HepG2 (cell line): ENCODE measurements around the gene TRAPPC3. TPM values are rescaled to one million over a fixed set of nuclear protein-coding genes. Genes with fewer than 3 reads are reported as not detected.

Experiments used
- ATAC-seq: fragments of 200-7000 bp; cut with Tn5 transposase; 3 replicates; pipeline ENCODE4 v1.9.1; 2020; ENCODE audit warnings: mild to moderate bottlenecking, moderate library complexity
- BruUV-seq: library from RNA; stranded (reverse); fragments of 400-500 nt; replicated peaks from 2 replicates; lab custom pipeline; 2021; lab: Mats Ljungman, UMichigan
- CTCF ChIA-PET: fragments of 300-600 bp; formaldehyde crosslinking; extraction: SDS; loops from one replicate; lab custom pipeline; 2021; ENCODE audit warnings: low total read pairs, inconsistent platforms, low intra/inter-chr PET ratio; lab: Yijun Ruan, JAX
- POLR2A ChIA-PET: fragments of 350-600 bp; sonication (Branson Sonifier 250); formaldehyde crosslinking; loops from one replicate; lab custom pipeline; 2020; ENCODE audit warnings: antibody characterized with exemption, inconsistent platforms; lab: Yijun Ruan, JAX
- DNase-seq: peaks from one replicate; pipeline ENCODE4 v3.0.0-alpha.2; 2015; ENCODE audit warnings: low spot score
- FAIRE-seq: peaks from 3 replicates; lab custom pipeline; 2011; peaks lifted over from hg19 to GRCh38; lab: Jason Lieb, UNC
- H2AFZ ChIP-seq: one replicate; pipeline ENCODE4 v1.6.1; 2011; ENCODE audit warnings: low read length, inconsistent platforms
- H3K27ac ChIP-seq: fragments of 300-600 bp; 3 replicates; pipeline ENCODE4 v1.8.0; 2011; ENCODE audit warnings: mixed run types, mild to moderate bottlenecking, mixed read lengths, low read length, inconsistent platforms; ENCODE audit not compliant: insufficient read depth; ENCODE audit errors: extremely low read length
- H3K27me3 ChIP-seq, 2 experiments: fragments of 200-600 bp in 1 of 2; 2 replicates in 1 of 2; 3 replicates in 1 of 2; pipeline versions ENCODE4 v1.6.0 to v1.8.0; 2011; ENCODE audit warnings: low read length in 2 of 2, mild to moderate bottlenecking in 2 of 2, moderate library complexity in 2 of 2, inconsistent platforms in 1 of 2; ENCODE audit not compliant: insufficient read depth in 2 of 2, control insufficient read depth in 1 of 2
- H3K36me3 ChIP-seq, 2 experiments: fragments of 200-600 bp in 1 of 2; replicated peaks in 1 of 2; 2 replicates in 1 of 2; 3 replicates in 1 of 2; pipeline versions ENCODE4 v1.5.1 to v1.8.0; 2011; ENCODE audit warnings: low read length in 2 of 2, inconsistent platforms in 1 of 2; ENCODE audit not compliant: insufficient read depth in 2 of 2, control insufficient read depth in 1 of 2
- H3K4me1 ChIP-seq: 2 replicates; pipeline ENCODE4 v1.5.1; 2012; ENCODE audit warnings: low read length, inconsistent platforms; ENCODE audit not compliant: insufficient read depth
- H3K4me2 ChIP-seq: 2 replicates; pipeline ENCODE4 v1.6.0; 2011; ENCODE audit warnings: low read depth, low read length, inconsistent platforms
- H3K4me3 ChIP-seq, 3 experiments: fragments of 200-600 bp in 1 of 3; sonication (generic), shearing (Covaris generic) in 1 of 3; replicated peaks in 1 of 3; 2 replicates each; pipeline ENCODE4 v1.5.1; 2011 to 2016; ENCODE audit warnings: low read length in 3 of 3, inconsistent platforms in 2 of 3, low read depth in 2 of 3, mild to moderate bottlenecking in 2 of 3, control low read depth in 1 of 3, mixed read lengths in 1 of 3; ENCODE audit not compliant: insufficient read depth in 1 of 3
- H3K79me2 ChIP-seq: one replicate; pipeline ENCODE4 v1.6.1; 2011; ENCODE audit warnings: low read length, inconsistent platforms; ENCODE audit not compliant: insufficient read depth
- H3K9ac ChIP-seq: 2 replicates; pipeline ENCODE4 v1.6.0; 2011; ENCODE audit warnings: mild to moderate bottlenecking, low read depth, low read length, inconsistent platforms; ENCODE audit not compliant: insufficient read depth
- H3K9me3 ChIP-seq: 2 replicates; pipeline ENCODE4 v1.5.1; 2012; ENCODE audit warnings: mild to moderate bottlenecking, low read length
- H4K20me1 ChIP-seq: 2 replicates; pipeline ENCODE4 v1.6.0; 2011; ENCODE audit warnings: inconsistent platforms, mild to moderate bottlenecking, low read length, moderate library complexity; ENCODE audit not compliant: insufficient read depth
- ARID2 ChIP-seq: sonication (generic); formaldehyde crosslinking; IDR thresholded peaks from 2 replicates; pipeline ENCODE4 v1.8.1; 2022; ENCODE audit warnings: mild to moderate bottlenecking, missing genetic modification reagents, borderline replicate concordance
- ARNTL ChIP-seq: sonication (generic); formaldehyde crosslinking; IDR thresholded peaks from 2 replicates; pipeline ENCODE4 v1.4.0; 2020; ENCODE audit warnings: mild to moderate bottlenecking, missing genetic modification reagents
- ATRX ChIP-seq: sonication (generic); formaldehyde crosslinking; IDR thresholded peaks from 2 replicates; pipeline ENCODE4 v1.4.0; 2020; ENCODE audit warnings: missing genetic modification reagents, borderline replicate concordance
- CBFB ChIP-seq: sonication (generic); formaldehyde crosslinking; IDR thresholded peaks from 2 replicates; pipeline ENCODE4 v1.4.0; 2020; ENCODE audit warnings: missing genetic modification reagents
- CCDC6 ChIP-seq: sonication (generic); formaldehyde crosslinking; IDR thresholded peaks from 2 replicates; pipeline ENCODE4 v1.8.1; 2022; ENCODE audit warnings: mild to moderate bottlenecking, missing genetic modification reagents, moderate library complexity
- DMAP1 ChIP-seq: IDR thresholded peaks from 2 replicates; pipeline ENCODE4 v1.6.1; 2016
- ERF ChIP-seq: IDR thresholded peaks from 2 replicates; pipeline ENCODE4 v1.6.1; 2018; ENCODE audit warnings: missing biosample characterization, missing genetic modification reagents
- FOXA3 ChIP-seq: IDR thresholded peaks from 2 replicates; pipeline ENCODE4 v1.6.1; 2016; ENCODE audit warnings: missing genetic modification reagents, missing compliant biosample characterization
- HMG20A ChIP-seq: IDR thresholded peaks from 2 replicates; pipeline ENCODE4 v1.6.1; 2016; ENCODE audit warnings: borderline replicate concordance
- KDM5A ChIP-seq: fragments of 200-600 bp; sonication (generic); IDR thresholded peaks from 2 replicates; pipeline ENCODE4 v1.7.0; 2018; ENCODE audit warnings: antibody characterized with exemption, mild to moderate bottlenecking, low read length, borderline replicate concordance
- KDM5B ChIP-seq: sonication (generic); formaldehyde crosslinking; IDR thresholded peaks from 2 replicates; pipeline ENCODE4 v1.4.0; 2020; ENCODE audit warnings: missing genetic modification reagents, mild to moderate bottlenecking, borderline replicate concordance
- NR2F1 ChIP-seq, 2 experiments: fragments of 450-650 bp in 1 of 2; formaldehyde crosslinking in 1 of 2; IDR thresholded peaks; 2 replicates each; pipeline versions ENCODE4 v1.5.0 to v1.6.1; 2016 to 2020; ENCODE audit warnings: mild to moderate bottlenecking in 1 of 2, missing compliant biosample characterization in 1 of 2, missing genetic modification reagents in 1 of 2, moderate library complexity in 1 of 2
- SALL2 ChIP-seq: sonication (generic); formaldehyde crosslinking; IDR thresholded peaks from 2 replicates; pipeline ENCODE4 v1.8.1; 2023; ENCODE audit warnings: mild to moderate bottlenecking, missing genetic modification reagents, inconsistent platforms
- SNRNP70 ChIP-seq: fragments of 200-400 bp; formaldehyde crosslinking; IDR thresholded peaks from 2 replicates; pipeline ENCODE4 v1.6.1; 2017; ENCODE audit warnings: mild to moderate bottlenecking, low read depth, low read length, moderate library complexity
- TCF7 ChIP-seq: sonication (generic); IDR thresholded peaks from 2 replicates; pipeline ENCODE4 v1.6.1; 2016; ENCODE audit warnings: antibody characterized with exemption, low read depth
- TEAD3 ChIP-seq: optimal IDR thresholded peaks from 2 replicates; pipeline ENCODE3; 2016; ENCODE audit warnings: borderline replicate concordance
- ZFP41 ChIP-seq: sonication (generic); formaldehyde crosslinking; IDR thresholded peaks from 2 replicates; pipeline ENCODE4 v1.4.0; 2020; ENCODE audit warnings: mild to moderate bottlenecking, missing genetic modification reagents, borderline replicate concordance
- ZMAT3 ChIP-seq: sonication (generic); formaldehyde crosslinking; conservative IDR thresholded peaks from 2 replicates; pipeline ENCODE4 v1.7.0; 2021; ENCODE audit warnings: missing genetic modification reagents
- ZNF430 ChIP-seq: sonication (generic); formaldehyde crosslinking; IDR thresholded peaks from 2 replicates; pipeline ENCODE4 v1.9.0; 2021; ENCODE audit warnings: mild to moderate bottlenecking, missing genetic modification reagents
- ZNF484 ChIP-seq: sonication (generic); formaldehyde crosslinking; IDR thresholded peaks from 2 replicates; pipeline ENCODE4 v1.5.1; 2020; ENCODE audit warnings: mild to moderate bottlenecking, low read depth, missing genetic modification reagents, borderline replicate concordance
- ZNF616 ChIP-seq: sonication (generic); formaldehyde crosslinking; IDR thresholded peaks from 2 replicates; pipeline ENCODE4 v1.5.0; 2020; ENCODE audit warnings: low read depth, mild to moderate bottlenecking, missing genetic modification reagents
- WGBS: methylation state at CpG from one replicate; pipeline ENCODE4 v1.1.6; 2017; ENCODE audit warnings: low lambda C conversion rate; 5-methylcytosine and 5-hydroxymethylcytosine counted together
- in situ Hi-C: cut with HindIII; loops from 2 replicates; pipeline ENCODE4 v1.10.0; 2017; ENCODE audit warnings: low pct_unique_long_range_greater_than_20kb; ENCODE audit not compliant: extremely low pct_ligation_motif_present
- intact Hi-C: fragments of 100-400 bp; cut with micrococcal nuclease; formaldehyde crosslinking; loops from one replicate; pipeline ENCODE4 v1.10.0; 2022; ENCODE audit not compliant: unreplicated experiment
- polyA plus RNA-seq, 8 experiments: library from polyadenylated mRNA; depleted of rRNA in 3 of 8; stranded (reverse) in 7 of 8; unstranded in 1 of 8; fragments of >200 nt; fragmentation: Illumina TruSeq in 4 of 8; extraction: Trizol in 4 of 8; gene quantifications; 2 replicates each; pipeline versions ENCODE4 v1.2.1 to v1.2.3, GENCODE V29; 2011 to 2016; ENCODE audit warnings: low read depth in 4 of 8, missing spikeins in 1 of 8, mixed read lengths in 1 of 8; ENCODE audit not compliant: insufficient read depth in 1 of 8
- total RNA-seq, 5 experiments: library from RNA; depleted of rRNA; stranded (reverse); fragments of >200 nt; fragmentation: Illumina TruSeq; extraction: Trizol; gene quantifications; 2 replicates each; pipeline ENCODE4 v1.2.3, GENCODE V29; 2016; ENCODE audit warnings: low read depth in 1 of 5
- TF ChIP-seq, protein P1 (sequence below): sonication (generic); formaldehyde crosslinking; IDR thresholded peaks from 2 replicates; pipeline ENCODE4 v1.8.0; 2022; ENCODE audit warnings: missing genetic modification reagents, low read depth, mild to moderate bottlenecking, borderline replicate concordance
- TF ChIP-seq, protein P2 (sequence below): sonication (generic); formaldehyde crosslinking; IDR thresholded peaks from 2 replicates; pipeline ENCODE4 v1.5.0; 2020; ENCODE audit warnings: mild to moderate bottlenecking, missing genetic modification reagents, borderline replicate concordance

Gene TRAPPC3
- total and polyA plus RNA-seq, 2 of the 13 experiments (the other 11 are each of a cell fraction or from before 2014, with no cell fraction given), result 53.7 to 62.4 TPM

DNA sequence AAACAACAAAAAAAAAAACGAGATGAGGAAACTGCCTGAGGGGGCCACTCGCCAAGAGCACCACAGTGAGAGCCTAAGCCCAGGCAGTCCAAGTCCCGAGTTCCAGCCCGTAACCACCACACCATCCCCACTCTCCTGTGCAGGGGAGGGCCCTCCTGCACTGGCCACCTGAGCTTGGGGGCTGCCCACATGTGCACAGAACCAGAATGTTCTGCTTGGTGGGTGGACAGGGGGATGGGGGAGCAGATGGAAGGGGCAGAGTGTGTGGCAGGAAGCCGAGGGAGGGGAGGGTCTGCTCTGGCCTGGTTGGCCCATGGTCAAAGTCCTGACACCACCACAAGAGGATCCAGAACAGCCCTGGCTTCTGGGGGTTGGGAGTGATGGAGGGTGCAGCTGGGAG is 43.0 kb downstream of the TRAPPC3 start:
- ATAC-seq (peak; percentile 77), FAIRE-seq (no peak), DNase-seq (no peak)
- H3K27me3 ChIP-seq, result peaks cover 4 to 21% of the 10 kb centered on the region in 2 experiments; a peak in 4 of 5 replicates
- POLR2A ChIA-PET, result interaction anchor here (0.7 to 1.9 kb wide), 3 partner anchors 9 to 759 kb away, joined by 3 to 7 read pairs (median 3); no protein-coding TSS in a partner anchor
- H4K20me1 ChIP-seq, result no peaks in the 10 kb centered on the region
- no TSS peak for BruUV-seq
- 1% methylated on average over 5 of the region's 5 CpGs for WGBS
- H3K9ac ChIP-seq, result no peak overlapping the region
- intact Hi-C loops (no loop called here), in situ Hi-C loops (no loop called here)
- H3K4me1 ChIP-seq, result peaks cover 32% of the 10 kb centered on the region
- no peaks in the 10 kb centered on the region for H3K9me3 ChIP-seq
- CTCF ChIA-PET, result no interaction called here
- peak overlapping the region in 2 of 3 experiments; percentile 34 to 66; a peak in 3 of 6 replicates for H3K4me3 ChIP-seq
- no peaks in the 10 kb centered on the region for H3K79me2 ChIP-seq
- H3K4me2 ChIP-seq, result peak overlapping the region; percentile 81
- H3K36me3 ChIP-seq, result no peaks in the 10 kb centered on the region
- no peak overlapping the region for H3K27ac ChIP-seq
- H2AFZ ChIP-seq, result no peak overlapping the region
- TF ChIP-seq ARNTL (CRISPR knock-in tag), result no peak
- TF ChIP-seq CCDC6 (CRISPR knock-in tag), result no peak
- TF ChIP-seq, protein P1, sequence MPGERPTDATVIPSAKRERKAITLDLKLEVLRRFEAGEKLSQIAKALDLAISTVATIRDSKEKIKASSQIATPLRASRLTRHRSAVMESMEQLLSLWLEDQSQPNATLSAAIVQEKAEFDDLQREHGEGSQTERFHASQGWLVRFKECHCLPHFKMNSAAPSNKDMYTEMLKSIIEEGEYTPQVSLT (CRISPR knock-in tag), result no peak
- no peak for TF ChIP-seq ZNF616
- TF ChIP-seq ATRX (CRISPR knock-in tag), result no peak
- no peak for TF ChIP-seq ARID2
- no peak for TF ChIP-seq KDM5A
- TF ChIP-seq NR2F1 (CRISPR knock-in tag; IDR thresholded peaks at IDR 0.05), result no peak
- TF ChIP-seq CBFB (CRISPR knock-in tag), result no peak
- no peak for TF ChIP-seq HMG20A (CRISPR knock-in tag)
- no peak for TF ChIP-seq ZNF430 (CRISPR knock-in tag)
- TF ChIP-seq, protein P2, sequence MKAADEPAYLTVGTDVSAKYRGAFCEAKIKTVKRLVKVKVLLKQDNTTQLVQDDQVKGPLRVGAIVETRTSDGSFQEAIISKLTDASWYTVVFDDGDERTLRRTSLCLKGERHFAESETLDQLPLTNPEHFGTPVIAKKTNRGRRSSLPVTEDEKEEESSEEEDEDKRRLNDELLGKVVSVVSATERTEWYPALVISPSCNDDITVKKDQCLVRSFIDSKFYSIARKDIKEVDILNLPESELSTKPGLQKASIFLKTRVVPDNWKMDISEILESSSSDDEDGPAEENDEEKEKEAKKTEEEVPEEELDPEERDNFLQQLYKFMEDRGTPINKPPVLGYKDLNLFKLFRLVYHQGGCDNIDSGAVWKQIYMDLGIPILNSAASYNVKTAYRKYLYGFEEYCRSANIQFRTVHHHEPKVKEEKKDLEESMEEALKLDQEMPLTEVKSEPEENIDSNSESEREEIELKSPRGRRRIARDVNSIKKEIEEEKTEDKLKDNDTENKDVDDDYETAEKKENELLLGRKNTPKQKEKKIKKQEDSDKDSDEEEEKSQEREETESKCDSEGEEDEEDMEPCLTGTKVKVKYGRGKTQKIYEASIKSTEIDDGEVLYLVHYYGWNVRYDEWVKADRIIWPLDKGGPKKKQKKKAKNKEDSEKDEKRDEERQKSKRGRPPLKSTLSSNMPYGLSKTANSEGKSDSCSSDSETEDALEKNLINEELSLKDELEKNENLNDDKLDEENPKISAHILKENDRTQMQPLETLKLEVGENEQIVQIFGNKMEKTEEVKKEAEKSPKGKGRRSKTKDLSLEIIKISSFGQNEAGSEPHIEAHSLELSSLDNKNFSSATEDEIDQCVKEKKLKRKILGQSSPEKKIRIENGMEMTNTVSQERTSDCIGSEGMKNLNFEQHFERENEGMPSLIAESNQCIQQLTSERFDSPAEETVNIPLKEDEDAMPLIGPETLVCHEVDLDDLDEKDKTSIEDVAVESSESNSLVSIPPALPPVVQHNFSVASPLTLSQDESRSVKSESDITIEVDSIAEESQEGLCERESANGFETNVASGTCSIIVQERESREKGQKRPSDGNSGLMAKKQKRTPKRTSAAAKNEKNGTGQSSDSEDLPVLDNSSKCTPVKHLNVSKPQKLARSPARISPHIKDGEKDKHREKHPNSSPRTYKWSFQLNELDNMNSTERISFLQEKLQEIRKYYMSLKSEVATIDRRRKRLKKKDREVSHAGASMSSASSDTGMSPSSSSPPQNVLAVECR (CRISPR knock-in tag), result 0 out of 2 replicates have a peak, but pooled peaks have one; percentile 18
- no peak for TF ChIP-seq TEAD3 (CRISPR knock-in tag)
- no peak for TF ChIP-seq SALL2 (CRISPR knock-in tag)
- TF ChIP-seq TCF7, result no peak
- TF ChIP-seq SNRNP70, result no peak
- no peak for TF ChIP-seq ZNF484 (CRISPR knock-in tag)
- TF ChIP-seq ZMAT3 (CRISPR knock-in tag), result no peak
- TF ChIP-seq ERF (CRISPR knock-in tag), result no peak
- TF ChIP-seq ZFP41 (CRISPR knock-in tag), result no peak
- no peak for TF ChIP-seq DMAP1 (CRISPR knock-in tag)
- TF ChIP-seq FOXA3 (CRISPR knock-in tag), result no peak
- no peak for TF ChIP-seq KDM5B (CRISPR knock-in tag)
